CD4-positive, alpha-beta T cell treated with Interferon gamma for 1 hour (primary cell): ENCODE measurements around the gene VPS26C.
"Not testable (repeated sequence)": the region's sequence is repeated elsewhere in the genome, so short reads cannot be mapped to it uniquely, and the experiment has no call there.

Experiments used
- DNase-seq: peaks from one replicate; pipeline ENCODE4 v3.0.0-alpha.2; 2020

The VPS26C gene

DNA sequence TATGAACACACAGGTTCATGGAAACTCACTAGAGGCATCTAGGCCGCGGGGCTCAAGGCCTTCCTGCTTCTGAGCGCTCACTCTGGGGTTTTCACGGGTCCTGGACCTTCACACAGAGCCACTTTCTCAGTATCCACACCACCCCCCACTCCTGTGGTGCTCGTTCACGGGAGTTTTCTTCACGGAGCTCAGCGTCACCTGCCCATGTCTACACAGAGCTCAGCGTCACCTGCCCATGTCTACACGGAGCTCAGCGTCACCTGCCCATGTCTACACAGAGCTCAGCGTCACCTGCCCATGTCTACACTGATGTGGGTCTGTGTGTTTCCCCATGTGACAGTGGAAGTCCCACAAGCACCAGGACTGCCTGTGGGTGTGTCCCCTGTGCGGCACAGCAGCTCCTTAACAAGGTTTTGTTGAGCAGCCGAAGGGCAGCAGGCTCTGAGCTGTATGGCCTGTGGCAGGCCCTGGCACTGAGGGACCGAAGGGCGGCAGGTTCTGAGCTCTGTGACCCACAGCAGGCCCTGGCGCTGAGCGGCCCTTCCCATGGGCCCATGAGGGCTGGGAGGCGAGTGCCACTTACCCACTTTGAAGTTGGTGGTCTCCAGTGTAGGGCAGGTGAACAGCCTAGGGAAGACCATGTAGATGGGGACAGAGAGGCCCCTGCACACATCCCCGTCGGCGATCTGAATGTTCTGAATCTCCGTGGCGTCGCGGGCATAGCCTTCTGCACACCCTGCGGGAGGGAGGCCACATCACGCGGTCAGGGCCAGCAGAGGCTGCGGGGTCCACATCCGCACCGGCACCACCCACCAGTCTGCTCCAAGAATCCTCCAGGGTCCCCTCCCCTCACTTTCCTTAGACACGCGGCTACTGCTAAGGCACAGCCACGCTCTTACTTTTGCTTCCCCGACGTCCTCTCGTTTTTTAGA lies 39.8 kb downstream of the VPS26C start:
- no peak for DNase-seq

GRCh38 chr21:37226041-37226920 lies 40.9 kb downstream of the VPS26C start:
- DNase-seq, result no peak

- peak; percentile 31 for DNase-seq
These were observed 42.0 kb downstream of the VPS26C start for GRCh38 chr21:37224861-37225839.

DNA sequence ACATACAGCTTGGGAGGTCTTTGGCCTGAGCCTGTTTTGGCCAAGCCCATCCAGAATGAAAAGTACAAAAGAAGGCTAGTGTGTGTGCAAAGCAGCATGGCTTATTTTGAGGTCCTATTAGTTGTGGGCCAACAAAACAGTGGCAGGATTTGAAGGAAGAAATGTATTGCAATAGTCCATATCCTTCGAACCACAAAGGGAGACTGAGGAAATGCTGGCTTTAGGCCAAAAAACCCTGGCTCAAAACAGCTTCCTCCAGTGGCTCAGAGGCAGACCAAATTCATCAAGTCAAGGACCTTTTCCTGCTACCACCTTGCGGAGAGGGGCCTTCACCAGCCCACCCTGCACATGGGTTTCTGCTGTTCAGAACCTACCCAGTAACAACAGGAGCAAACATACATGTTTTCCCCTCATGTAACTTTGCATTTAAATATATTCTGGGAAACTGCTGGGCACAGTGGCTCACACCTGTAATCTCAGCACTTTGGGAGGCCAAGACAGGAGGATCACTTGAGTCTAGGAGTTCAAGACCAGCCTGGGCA lies 43.3 kb downstream of the VPS26C start:
- no peak for DNase-seq

DNA sequence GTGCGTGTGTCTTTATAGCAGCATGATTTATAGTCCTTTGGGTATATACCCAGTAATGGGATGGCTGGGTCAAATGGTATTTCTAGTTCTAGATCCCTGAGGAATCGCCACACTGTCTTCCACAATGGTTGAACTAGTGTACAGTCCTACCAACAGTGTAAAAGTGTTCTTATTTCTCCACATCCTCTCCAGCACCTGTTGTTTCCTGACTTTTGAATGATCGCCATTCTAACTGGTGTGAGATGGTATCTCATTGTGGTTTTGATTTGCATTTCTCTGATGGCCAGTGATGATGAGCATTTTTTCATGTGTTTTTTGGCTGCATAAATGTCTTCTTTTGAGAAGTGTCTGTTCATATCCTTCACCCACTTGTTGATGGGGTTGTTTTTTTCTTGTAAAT lies 44.9 kb downstream of the VPS26C start:
- not testable (repeated sequence) for DNase-seq

DNA sequence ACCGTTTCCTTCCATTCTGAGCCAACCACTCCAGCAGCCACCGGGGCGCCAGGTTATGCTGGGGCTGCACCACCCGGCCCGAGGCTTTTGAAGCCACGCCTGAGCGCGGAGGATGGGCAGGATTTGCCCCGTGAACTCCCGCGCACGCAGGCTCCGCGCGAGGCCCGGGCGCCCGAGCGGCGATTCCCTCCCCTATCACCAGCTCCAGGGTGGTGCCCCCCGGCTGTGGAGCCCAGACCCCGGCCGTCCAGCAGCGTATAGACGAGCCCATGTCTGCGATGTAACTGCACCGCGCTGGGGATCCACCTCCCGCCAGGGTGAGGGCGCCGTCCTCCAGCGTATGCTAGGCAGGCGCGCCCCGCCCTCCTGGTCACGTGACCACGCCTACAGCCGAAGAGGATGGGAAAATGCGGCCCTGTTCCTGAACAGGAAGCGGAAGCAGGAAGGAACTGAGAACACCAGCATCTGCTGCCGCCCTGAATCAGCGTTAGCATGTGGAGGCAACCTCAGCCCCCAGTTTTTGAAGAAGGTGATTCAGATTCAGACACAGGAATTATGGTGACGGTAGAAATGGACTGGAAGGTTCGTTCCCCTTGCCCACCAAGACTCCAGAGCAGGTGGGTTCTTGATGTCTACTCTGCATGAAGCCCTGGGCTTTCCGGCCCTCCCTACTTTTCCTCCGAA lies 46.0 kb downstream of the VPS26C start:
- DNase-seq, result peak; percentile 90

GRCh38 chr21:37220433-37220980 lies 46.6 kb downstream of the VPS26C start:
- peak; percentile 18 for DNase-seq

GRCh38 chr21:37219761-37220432 lies 47.2 kb downstream of the VPS26C start:
- DNase-seq, result peak; percentile 19

DNA sequence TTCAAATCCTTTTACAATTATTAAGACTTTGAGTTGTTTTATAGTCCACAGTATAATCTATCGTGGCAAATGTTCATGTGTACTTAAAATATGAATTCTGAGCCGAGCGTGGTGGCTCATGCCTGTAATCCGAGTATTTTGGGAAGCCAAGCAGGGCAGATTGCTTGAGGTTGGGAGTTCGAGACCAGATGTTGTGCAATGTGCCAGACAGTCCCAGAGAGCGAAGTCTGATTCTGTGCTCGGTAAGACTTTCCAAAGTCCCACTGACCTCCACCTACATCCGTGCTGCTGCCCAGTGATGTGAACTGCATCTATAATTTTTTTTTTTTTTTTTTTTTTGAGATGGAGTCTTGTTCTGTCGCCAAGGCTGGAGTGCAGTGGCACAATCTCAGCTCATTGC lies 52.2 kb downstream of the VPS26C start:
- no peak for DNase-seq

GRCh38 chr21:37210799-37211198 lies 56.3 kb downstream of the VPS26C start:
- DNase-seq, result no peak

- peak; percentile 19 for DNase-seq
These were observed 57.0 kb downstream of the VPS26C start for GRCh38 chr21:37210130-37210529.

DNA sequence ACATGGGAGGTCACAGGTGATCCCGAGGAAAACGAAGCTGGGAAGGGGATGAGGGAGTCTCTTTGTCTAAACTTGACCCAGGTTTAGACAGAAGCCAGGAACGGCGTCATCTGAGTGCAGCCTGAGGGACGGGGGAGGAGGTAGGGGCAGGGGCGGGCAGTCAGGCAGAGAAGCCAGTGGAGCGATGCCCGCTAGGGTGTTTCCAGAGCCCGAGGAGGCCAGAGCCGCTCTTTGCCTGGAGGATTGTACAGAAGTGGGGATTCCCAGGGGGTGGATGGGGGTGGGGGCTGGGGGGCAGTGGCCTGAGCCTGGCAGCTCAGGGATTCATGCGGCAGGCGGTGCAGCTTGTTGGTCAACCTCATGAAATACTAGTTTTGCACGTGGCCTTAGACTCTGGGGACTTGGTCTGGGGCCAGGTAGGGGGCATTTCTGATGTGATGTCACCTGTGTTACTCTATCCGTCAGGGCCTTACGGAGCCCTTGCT lies 58.4 kb downstream of the VPS26C start:
- DNase-seq, result peak; percentile 23

DNA sequence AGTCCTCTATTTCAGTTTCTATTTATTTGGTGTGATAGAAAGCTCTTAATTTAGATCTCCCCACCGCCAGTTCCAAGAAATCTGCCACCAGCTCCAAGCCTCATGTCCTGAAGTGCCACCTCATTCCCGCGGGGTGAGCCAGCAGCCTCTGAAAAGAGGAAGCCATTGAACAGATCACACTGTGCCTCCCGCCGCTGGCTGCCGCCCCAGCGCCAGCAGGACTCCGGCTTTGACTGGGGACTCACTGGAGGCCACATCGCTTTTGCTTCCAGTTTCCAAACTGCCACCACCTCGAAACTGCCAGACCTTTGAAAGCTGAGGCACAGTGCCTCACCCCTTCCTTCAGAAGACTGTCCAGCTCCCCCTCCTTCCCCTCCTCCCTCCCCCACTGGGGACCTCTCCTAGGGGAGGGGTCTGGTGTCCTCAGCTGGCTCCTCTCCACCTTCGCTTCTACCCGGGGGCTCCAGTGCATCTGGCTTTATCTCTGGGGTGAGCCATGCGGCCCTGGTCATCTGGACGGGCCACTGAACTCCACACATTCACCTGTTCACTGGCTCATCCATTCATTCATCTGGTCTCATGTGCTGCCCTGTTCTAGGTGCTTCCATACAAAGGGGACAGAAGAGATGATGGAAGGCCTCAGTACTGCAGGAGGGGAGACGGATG lies 58.9 kb downstream of the VPS26C start:
- peak; percentile 69 for DNase-seq

DNA sequence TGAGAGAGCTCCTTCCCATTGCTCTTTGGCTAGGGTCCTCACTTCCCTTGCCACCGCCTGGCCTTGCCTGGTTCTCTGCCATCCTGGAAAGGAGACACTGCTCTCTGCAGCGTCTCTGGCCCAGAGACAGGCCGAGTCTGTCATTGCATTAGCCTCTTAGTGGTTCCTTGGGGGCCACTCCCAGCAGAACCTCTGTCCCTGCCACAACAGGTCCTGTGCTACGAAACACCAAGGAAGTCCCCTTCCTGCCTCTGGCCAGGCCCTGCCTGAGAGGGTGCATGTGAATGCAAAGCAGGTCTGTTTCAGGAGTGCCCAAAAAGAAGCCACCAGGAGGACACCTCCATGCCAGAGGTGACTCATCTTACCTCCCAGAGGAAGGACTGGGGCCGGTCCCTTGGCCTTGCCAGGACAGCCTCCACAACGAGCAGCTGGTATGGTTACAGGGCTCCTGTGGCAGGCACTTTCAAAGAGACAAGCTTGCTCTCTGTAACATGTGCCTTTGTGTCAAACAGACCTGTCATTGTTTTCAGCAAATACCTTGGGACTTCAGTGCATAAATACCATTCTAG lies 59.6 kb downstream of the VPS26C start:
- DNase-seq, result no peak

DNA sequence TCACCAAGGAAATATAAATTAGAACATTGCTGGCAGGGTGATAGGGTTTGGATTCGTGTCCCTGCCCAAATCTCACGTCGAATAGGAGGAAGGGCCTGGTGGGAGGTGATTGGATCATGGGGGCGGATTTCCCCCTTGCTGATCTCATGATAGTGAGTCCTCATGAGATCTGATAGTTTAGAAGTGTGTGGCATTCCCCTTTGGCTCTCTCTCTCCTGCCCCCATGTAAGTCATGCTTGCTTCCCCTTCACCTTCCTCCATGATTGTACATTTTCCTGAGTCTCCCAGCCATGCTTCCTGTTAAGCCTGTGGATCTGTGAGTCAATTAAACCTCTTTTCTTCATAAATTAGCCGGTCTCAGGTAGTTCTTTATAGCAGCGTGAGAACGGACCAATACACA lies 60.6 kb downstream of the VPS26C start:
- no peak for DNase-seq

DNA sequence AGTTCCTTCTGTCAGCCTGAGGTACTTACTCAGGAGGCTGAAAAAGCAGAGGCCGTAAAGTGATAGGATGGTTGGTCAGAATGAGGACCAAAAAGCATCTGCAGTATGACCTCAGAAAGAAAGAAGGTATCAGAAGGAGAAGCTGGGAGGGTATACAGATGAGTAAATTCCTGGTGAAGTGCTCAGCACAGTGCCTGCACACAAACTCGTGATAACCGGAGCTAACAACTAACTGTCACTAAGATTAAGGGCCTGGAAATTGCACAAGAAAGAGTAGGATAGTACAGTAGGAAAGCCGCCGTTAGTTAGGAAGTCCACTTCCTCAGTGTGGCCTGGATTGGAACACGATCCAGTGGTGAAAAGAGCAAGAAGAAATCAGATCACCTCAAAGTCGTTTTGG lies 62.6 kb downstream of the VPS26C start:
- DNase-seq, result no peak

- DNase-seq, result no peak
These were observed 64.7 kb downstream of the VPS26C start for GRCh38 chr21:37202221-37203110.
